Tibial artery (tissue), 4 donors: ENCODE results near the gene LAP3.

Experiments used
- DNase-seq, 2 donors: peaks; one replicate each; pipeline ENCODE4 v3.0.0-alpha.2; 2019
- H3K27ac ChIP-seq, 2 donors: fragments of 200-600 bp; sonication (generic) in 1 of 2; 1 replicate in 1 of 2; 2 replicates in 1 of 2; pipeline ENCODE4 v1.5.1; 2018 to 2019; ENCODE audit warnings: mild to moderate bottlenecking in 1 of 2
- H3K27me3 ChIP-seq, 2 donors: fragments of 200-600 bp; sonication (generic) in 1 of 2; one replicate each; pipeline versions ENCODE4 v1.5.1 to v1.6.0; 2016 to 2019
- H3K36me3 ChIP-seq, 3 donors: fragments of 200-600 bp; sonication (generic) in 2 of 3; one replicate each; pipeline ENCODE4 v1.5.1; 2016 to 2019; ENCODE audit warnings: mild to moderate bottlenecking in 2 of 3
- H3K4me1 ChIP-seq, 4 donors: fragments of 200-600 bp; sonication (generic) in 2 of 4; 1 replicate in 3 of 4; 2 replicates in 1 of 4; pipeline ENCODE4 v1.5.1; 2016 to 2019
- H3K4me3 ChIP-seq, 2 donors: fragments of 200-600 bp; sonication (generic) in 1 of 2; 1 replicate in 1 of 2; 2 replicates in 1 of 2; pipeline ENCODE4 v1.5.1; 2018 to 2019; ENCODE audit warnings: mild to moderate bottlenecking in 2 of 2
- H3K9me3 ChIP-seq, 3 donors: fragments of 200-600 bp; sonication (generic) in 1 of 3; one replicate each; pipeline ENCODE4 v1.5.1; 2016 to 2019
- CTCF ChIP-seq, 2 experiments: fragments of 200-600 bp in 1 of 2; fragments of 450-650 bp in 1 of 2; IDR thresholded peaks; one replicate each; pipeline ENCODE4 v1.5.1; 2017 to 2019; ENCODE audit warnings: antibody characterized with exemption in 2 of 2, mild to moderate bottlenecking in 1 of 2, moderate library complexity in 1 of 2
- intact Hi-C: fragments of 100-400 bp; cut with DNase I; formaldehyde crosslinking; loops from one replicate; pipeline ENCODE4 v1.15.0; 2023; ENCODE audit warnings: low total_unique reads

LAP3 gene

DNA sequence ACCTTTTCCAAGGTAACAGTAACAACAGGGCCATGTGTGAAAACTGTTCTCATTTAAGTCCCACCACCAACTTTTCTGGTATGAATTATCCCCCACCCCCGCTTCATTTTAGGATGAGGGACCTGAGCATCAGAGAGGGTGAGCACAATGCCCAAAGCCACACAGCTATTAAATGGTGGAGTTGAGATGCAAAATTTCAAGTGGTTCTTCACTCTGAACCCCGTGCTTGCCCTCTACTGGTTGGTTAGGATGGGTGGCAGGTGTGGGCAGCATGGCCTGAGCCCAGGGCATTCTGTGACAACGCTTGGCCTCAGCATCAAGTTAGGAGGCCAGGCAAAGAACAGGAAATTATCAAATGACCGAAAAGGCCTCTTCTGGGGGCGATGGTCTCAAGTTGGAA lies 70.9 kb downstream of the LAP3 start:
- intact Hi-C loops: no loop called here
- Histone ChIP-seq H3K36me3 (peaks cover 0 to under 1% (median 0%) of the 10 kb centered on the region in 3 donors), H3K9me3 (no peaks in the 10 kb centered on the region), H3K4me1 (no peaks in the 10 kb centered on the region), H3K27me3 (no peaks in the 10 kb centered on the region), H3K27ac (no peak overlapping the region), H3K4me3 (no peak overlapping the region)
- TF ChIP-seq CTCF (IDR thresholded peaks at IDR 0.05): no peak
- DNase-seq: no peak

GRCh38 chr4:17650406-17650805 lies 73.4 kb downstream of the LAP3 start:
- no peak overlapping the region for H3K27ac ChIP-seq
- no peaks in the 10 kb centered on the region for H3K36me3 ChIP-seq
- no peak for TF ChIP-seq CTCF (IDR thresholded peaks at IDR 0.05)
- H3K4me1 ChIP-seq: no peaks in the 10 kb centered on the region
- no peaks in the 10 kb centered on the region for H3K9me3 ChIP-seq
- no peak overlapping the region for H3K4me3 ChIP-seq
- intact Hi-C loops: no loop called here
- no peak for DNase-seq
- no peaks in the 10 kb centered on the region for H3K27me3 ChIP-seq

DNA sequence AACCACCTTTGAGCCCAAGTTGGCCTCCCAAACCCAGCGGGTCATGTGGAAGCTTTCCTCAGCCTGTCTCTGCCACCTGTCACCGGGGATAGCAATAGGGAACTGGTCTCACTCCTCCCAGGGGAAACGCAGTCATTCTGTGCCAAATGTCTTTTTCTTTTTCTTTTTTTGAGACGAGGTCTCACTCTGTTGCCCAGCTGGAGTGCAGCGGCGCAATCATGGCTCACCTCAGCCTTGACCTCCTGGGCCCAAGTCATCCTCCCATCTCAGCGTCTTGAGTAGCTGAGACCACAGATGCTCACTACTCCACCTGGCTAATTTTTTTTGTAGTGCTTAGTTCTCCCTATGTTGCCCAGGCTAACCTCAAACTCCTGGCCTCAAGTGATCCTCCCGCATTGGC lies 77.7 kb downstream of the LAP3 start:
- no peaks in the 10 kb centered on the region for H3K9me3 ChIP-seq
- intact Hi-C loops: no loop called here
- H3K27ac ChIP-seq: no peak overlapping the region
- TF ChIP-seq CTCF (IDR thresholded peaks at IDR 0.05): no peak
- no peaks in the 10 kb centered on the region for H3K36me3 ChIP-seq
- no peaks in the 10 kb centered on the region for H3K27me3 ChIP-seq
- H3K4me3 ChIP-seq: no peak overlapping the region
- H3K4me1 ChIP-seq: no peaks in the 10 kb centered on the region
- DNase-seq: no peak

GRCh38 chr4:17657090-17657489 lies 80.1 kb downstream of the LAP3 start:
- no peak for DNase-seq
- intact Hi-C loops: no loop called here
- Histone ChIP-seq H3K27ac (no peak overlapping the region), H3K4me3 (no peak overlapping the region), H3K27me3 (no peaks in the 10 kb centered on the region), H3K9me3 (no peaks in the 10 kb centered on the region), H3K4me1 (no peaks in the 10 kb centered on the region), H3K36me3 (no peaks in the 10 kb centered on the region)
- TF ChIP-seq CTCF (IDR thresholded peaks at IDR 0.05): no peak
